A549 treated with dexamethasone at 1 μM for 4 hours (cell line): ENCODE data around the gene ASGR2. TPM values are rescaled to one million over a fixed set of nuclear protein-coding genes. Genes with fewer than 3 reads are reported as not detected.

Experiments
- total RNA-seq: library from RNA; stranded (reverse); fragments of 200-300 nt; extraction: Qiagen RNA extraction; gene quantifications from 5 replicates; pipeline ENCODE4 v1.2.3, GENCODE V29; 2022

The ASGR2 gene, protein sequence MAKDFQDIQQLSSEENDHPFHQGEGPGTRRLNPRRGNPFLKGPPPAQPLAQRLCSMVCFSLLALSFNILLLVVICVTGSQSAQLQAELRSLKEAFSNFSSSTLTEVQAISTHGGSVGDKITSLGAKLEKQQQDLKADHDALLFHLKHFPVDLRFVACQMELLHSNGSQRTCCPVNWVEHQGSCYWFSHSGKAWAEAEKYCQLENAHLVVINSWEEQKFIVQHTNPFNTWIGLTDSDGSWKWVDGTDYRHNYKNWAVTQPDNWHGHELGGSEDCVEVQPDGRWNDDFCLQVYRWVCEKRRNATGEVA
- not detected in 5 replicates for total RNA-seq

DNA sequence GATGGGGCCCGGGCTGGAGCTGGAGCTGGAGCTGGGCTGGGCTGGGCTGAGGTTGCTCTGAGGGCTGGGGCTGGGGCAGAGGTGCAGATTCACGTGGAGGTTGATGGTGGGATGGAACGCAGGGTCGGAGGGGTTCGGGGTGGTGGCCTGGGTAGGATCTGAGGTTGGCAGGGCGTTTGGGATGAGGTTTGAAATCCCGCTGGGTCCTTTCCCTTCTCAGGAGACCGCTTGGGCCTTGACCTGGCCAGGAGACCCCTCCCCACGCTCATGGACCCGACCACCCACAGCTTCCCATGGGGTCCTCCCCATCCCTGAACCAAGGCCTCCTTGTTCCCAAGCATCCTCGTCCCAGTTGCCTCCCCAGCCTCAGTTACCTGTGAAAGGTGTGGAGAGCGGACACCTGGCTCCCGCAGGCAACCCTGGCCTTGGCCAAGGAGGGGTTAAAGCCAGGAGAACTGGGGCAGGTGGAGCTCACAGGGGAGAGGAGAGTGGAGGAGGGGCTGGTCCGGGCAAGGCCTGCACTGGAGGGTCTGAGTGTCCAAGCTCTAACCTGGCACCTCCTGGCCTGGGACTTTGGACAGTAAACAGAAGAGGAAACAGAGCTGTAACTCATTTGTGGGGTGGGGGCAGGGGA lies at the start of gene ASGR2:
Gene ASGR2 (minus strand): TSS at position 582 of the 634 bp plus-strand sequence. CDS start 582 bp downstream, outside the sequence.

DNA sequence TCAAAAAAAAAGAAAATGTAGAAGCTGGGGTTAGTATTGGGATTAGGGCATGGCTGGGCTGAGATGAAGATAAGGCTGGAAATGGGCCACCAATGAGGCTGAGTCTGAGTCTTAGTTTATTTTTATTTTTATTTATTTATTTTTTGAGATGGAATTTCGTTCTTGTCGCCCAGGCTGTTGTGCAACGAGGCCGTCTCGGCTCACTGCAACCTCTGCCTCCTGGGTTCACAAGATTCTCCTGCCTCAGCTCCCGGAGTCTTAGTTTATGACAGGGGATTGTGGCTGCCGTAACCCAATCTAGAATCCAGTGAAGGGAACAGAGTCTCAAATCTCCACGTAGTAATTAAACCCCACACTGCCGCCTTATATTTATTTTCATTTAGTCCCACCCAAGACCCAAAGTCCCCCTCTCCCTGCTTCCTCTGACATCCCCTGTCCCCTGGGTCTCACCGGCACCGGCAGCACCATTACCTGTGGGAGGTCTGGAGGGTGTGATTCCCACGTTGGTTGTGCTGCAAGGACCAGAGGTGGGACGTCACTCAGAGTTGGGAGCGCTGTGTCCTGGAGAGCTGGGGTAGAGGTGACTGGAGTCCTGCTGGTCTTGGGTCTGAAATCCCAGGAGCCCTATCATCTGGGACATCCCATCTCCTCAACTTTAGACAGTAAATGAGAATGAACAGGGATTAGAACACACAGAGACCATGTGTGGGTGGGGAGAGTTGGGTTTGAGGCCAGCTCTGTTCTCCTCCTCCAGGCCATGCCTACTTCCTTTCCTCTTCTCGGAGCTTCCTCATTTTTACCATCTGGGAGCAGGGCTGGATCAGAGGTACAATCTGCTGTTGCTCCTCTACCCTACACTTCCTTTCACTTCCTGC lies 34.8 kb downstream of the ASGR2 start, which contains the start of gene CLEC10A:
Gene CLEC10A (minus strand): TSS at position 671 of the 875 bp plus-strand sequence. CDS start 1,439 bp downstream, outside the sequence.

Other genes with a start within 250 kb of the ASGR2 start
- not detected in 5 replicates for gene ALOX12, start 118.8 kb downstream of the ASGR2 start, total RNA-seq
- 442 to 503 TPM (median 469 TPM) in 5 replicates for gene RNASEK, start 102.2 kb downstream of the ASGR2 start, total RNA-seq
- not detected in 5 replicates for gene BCL6B, start 91.8 kb downstream of the ASGR2 start, total RNA-seq
- gene SLC16A13, start 78.8 kb downstream of the ASGR2 start, total RNA-seq, result 5.9 to 11.0 TPM (median 9.2 TPM) in 5 replicates
- 0.15 TPM in 1 of 5 replicates, not detected in the others for gene SLC16A11, start 70.7 kb downstream of the ASGR2 start, total RNA-seq
- gene CLEC10A, start 34.6 kb downstream of the ASGR2 start, total RNA-seq, result not detected in 5 replicates
- gene ASGR1, start 64.5 kb upstream of the ASGR2 start, total RNA-seq, result 0.42 to 0.98 TPM (median 0.77 TPM) in 5 replicates
- 4.5 to 7.6 TPM (median 6.4 TPM) in 5 replicates for gene DLG4, start 105.0 kb upstream of the ASGR2 start, total RNA-seq
- gene ACADVL, start 105.1 kb upstream of the ASGR2 start, total RNA-seq, result 266 to 442 TPM (median 389 TPM) in 5 replicates
- gene DVL2, start 119.7 kb upstream of the ASGR2 start, total RNA-seq, result 33.5 to 47.2 TPM (median 44.9 TPM) in 5 replicates
- gene PHF23, start 124.6 kb upstream of the ASGR2 start, total RNA-seq, result 93.9 to 117 TPM (median 104 TPM) in 5 replicates
- 596 to 790 TPM (median 609 TPM) in 5 replicates for gene GABARAP, start 127.6 kb upstream of the ASGR2 start, total RNA-seq
- 218 to 267 TPM (median 246 TPM) in 5 replicates for gene CTDNEP1, start 136.9 kb upstream of the ASGR2 start, total RNA-seq
- gene ELP5, start 137.4 kb upstream of the ASGR2 start, total RNA-seq, result 140 to 161 TPM (median 146 TPM) in 5 replicates
- 1.9 to 3.2 TPM (median 2.6 TPM) in 5 replicates for gene CLDN7, start 147.7 kb upstream of the ASGR2 start, total RNA-seq
- gene SLC2A4, start 166.9 kb upstream of the ASGR2 start, total RNA-seq, result 0.30 to 0.69 TPM (median 0.60 TPM) in 5 replicates
- gene YBX2, start 179.8 kb upstream of the ASGR2 start, total RNA-seq, result 0.45 to 0.76 TPM (median 0.57 TPM) in 5 replicates
- 1,536 to 1,701 TPM (median 1,628 TPM) in 5 replicates for gene EIF5A, start 192.8 kb upstream of the ASGR2 start, total RNA-seq
- 82.4 to 111 TPM (median 103 TPM) in 5 replicates for gene GPS2, start 200.5 kb upstream of the ASGR2 start, total RNA-seq
- gene NEURL4, start 214.5 kb upstream of the ASGR2 start, total RNA-seq, result 15.2 to 33.7 TPM (median 30.6 TPM) in 5 replicates
- 1.4 to 3.6 TPM (median 2.7 TPM) in 5 replicates for gene ACAP1, start 221.7 kb upstream of the ASGR2 start, total RNA-seq
- 9.7 to 12.6 TPM (median 11.4 TPM) in 5 replicates for gene KCTD11, start 237.3 kb upstream of the ASGR2 start, total RNA-seq
- not detected in 5 replicates for gene TMEM95, start 240.3 kb upstream of the ASGR2 start, total RNA-seq